Measurements from ENCODE around the gene PHF3.
A peak's percentile ranks its signal among the peaks of the same experiment; 100 is the strongest.

Gene PHF3, protein sequence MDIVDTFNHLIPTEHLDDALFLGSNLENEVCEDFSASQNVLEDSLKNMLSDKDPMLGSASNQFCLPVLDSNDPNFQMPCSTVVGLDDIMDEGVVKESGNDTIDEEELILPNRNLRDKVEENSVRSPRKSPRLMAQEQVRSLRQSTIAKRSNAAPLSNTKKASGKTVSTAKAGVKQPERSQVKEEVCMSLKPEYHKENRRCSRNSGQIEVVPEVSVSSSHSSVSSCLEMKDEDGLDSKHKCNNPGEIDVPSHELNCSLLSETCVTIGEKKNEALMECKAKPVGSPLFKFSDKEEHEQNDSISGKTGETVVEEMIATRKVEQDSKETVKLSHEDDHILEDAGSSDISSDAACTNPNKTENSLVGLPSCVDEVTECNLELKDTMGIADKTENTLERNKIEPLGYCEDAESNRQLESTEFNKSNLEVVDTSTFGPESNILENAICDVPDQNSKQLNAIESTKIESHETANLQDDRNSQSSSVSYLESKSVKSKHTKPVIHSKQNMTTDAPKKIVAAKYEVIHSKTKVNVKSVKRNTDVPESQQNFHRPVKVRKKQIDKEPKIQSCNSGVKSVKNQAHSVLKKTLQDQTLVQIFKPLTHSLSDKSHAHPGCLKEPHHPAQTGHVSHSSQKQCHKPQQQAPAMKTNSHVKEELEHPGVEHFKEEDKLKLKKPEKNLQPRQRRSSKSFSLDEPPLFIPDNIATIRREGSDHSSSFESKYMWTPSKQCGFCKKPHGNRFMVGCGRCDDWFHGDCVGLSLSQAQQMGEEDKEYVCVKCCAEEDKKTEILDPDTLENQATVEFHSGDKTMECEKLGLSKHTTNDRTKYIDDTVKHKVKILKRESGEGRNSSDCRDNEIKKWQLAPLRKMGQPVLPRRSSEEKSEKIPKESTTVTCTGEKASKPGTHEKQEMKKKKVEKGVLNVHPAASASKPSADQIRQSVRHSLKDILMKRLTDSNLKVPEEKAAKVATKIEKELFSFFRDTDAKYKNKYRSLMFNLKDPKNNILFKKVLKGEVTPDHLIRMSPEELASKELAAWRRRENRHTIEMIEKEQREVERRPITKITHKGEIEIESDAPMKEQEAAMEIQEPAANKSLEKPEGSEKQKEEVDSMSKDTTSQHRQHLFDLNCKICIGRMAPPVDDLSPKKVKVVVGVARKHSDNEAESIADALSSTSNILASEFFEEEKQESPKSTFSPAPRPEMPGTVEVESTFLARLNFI (N-terminal part only)

DNA sequence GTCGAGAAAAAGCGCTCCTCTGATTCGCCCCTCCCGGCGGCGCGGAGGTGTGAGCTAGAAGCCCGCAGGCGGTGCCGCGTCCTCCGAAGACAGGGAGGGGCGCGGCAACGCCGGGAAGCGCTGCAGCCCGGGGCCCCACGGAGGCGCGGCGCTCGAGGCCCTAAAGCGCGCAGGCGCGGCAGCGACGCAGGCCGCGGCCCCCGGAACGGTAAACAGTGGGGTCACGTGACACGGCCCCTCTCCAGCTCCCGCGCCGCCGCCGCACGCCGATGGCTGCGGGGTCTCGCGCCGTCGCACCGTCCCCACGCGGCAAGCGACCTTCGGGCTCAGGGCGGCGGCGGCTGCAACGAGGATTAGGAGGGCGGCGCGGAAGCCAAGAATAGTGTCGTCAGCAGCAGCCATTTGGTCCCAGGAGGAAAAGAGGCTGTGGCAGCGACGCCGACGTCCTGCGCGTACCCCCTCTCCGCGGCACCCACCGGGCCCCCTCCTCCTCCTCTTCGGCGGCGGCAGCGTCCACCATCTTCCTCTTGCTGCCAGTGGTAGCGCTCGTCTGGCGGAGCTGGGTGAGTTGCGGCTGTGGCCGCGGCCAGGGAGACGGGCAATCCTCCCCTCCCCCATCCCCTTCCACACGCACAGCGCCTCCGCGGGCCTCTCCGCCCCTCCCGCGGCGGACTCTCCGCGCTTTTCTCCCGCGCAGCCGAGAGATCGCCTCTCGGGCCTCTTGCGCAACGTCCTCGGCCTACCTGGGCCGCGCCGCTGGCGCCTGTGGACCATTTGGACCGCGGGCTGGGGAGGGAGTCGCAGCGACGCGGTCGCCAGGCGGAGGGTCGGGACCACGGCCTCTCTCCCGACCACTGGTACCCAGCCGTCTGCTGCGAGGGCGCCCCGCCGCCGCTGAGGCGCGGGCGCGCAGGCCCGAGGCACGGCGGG lies at the start of gene PHF3:
TSS of gene PHF3 (plus strand) at position 215 of the 930 bp plus-strand sequence. CDS start 10,750 bp downstream, outside the sequence.
- H3K36me3 ChIP-seq (ENCODE audit: control insufficient read depth, insufficient read depth, low read length) = no peaks in the 10 kb centered on the region
- no peaks in the 10 kb centered on the region for H3K27me3 ChIP-seq (ENCODE audit: control insufficient read depth, insufficient read depth, low read length)
- no peaks in the 10 kb centered on the region for H3K9me3 ChIP-seq (ENCODE audit: control insufficient read depth, insufficient read depth, low read length)
- WGBS (ENCODE audit: insufficient coverage, insufficient read length) = no CpG with 5 or more reads among the region's 126 CpGs
- no peaks in the 10 kb centered on the region for H3K4me1 ChIP-seq (ENCODE audit: control insufficient read depth, insufficient read depth, low read length)
- DNase-seq (ENCODE audit: low read depth, low spot score) = peak; percentile 79
- H3K27ac ChIP-seq (ENCODE audit: low read length) = no peak within 1 kb of the TSS
- peak within 1 kb of the TSS; percentile 81 for H3K4me3 ChIP-seq (ENCODE audit: low read length)

DNA sequence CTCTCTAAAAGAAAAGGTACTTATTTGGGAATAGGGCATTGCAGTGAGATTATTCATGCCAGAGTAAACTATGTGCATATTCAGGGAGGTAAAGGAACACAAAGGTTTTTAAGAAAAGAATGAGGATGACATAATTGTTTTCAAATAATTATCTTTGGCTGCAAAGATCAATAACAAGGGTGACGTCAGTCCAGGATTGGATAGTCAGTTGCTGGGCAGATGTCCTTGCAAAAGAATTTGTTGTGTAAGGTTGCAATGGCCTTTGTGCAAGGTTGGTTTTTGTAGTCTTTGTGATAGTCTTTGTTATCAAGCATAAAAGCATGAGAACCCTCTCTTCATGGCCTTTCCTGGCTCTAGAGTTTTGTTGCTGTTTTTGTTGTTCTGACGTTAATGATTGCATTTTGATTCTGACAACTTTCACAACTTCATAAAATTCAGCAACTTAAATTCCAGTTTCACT lies 45.6 kb upstream of the PHF3 start:
- no CpG with 5 or more reads among the region's 2 CpGs for WGBS (ENCODE audit: insufficient coverage, insufficient read length)
- no peaks in the 10 kb centered on the region for H3K9me3 ChIP-seq (ENCODE audit: control insufficient read depth, insufficient read depth, low read length)

DNA sequence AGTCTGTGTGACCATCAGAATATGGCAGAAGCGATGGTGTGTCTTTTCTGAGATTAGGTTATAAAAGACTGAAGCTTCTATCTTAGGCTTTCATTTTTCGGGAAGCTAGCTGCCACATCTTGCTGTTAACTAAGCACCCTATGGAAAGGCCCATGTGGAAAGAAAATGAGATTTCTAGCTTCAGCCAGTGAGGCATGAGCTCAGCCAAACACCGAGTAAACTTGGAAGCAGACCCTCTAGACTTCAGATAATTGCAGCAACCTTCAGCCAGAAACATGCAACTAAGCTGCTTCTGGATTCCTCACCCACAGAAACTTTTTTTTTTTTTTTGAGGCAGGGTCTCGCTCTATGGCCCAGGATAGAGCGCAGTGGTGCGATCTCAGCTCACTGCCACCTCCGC lies 42.7 kb upstream of the PHF3 start:
- WGBS (ENCODE audit: insufficient coverage, insufficient read length) = no CpG with 5 or more reads among the region's 7 CpGs
- Histone ChIP-seq H3K9me3 (ENCODE audit: control insufficient read depth, insufficient read depth, low read length) (no peaks in the 10 kb centered on the region), H3K4me1 (ENCODE audit: control insufficient read depth, insufficient read depth, low read length) (no peaks in the 10 kb centered on the region), H3K27ac (ENCODE audit: low read length) (no peak overlapping the region), H3K27me3 (ENCODE audit: control insufficient read depth, insufficient read depth, low read length) (no peaks in the 10 kb centered on the region), H3K36me3 (ENCODE audit: control insufficient read depth, insufficient read depth, low read length) (no peaks in the 10 kb centered on the region), H3K4me3 (ENCODE audit: low read length) (no peak overlapping the region)
- DNase-seq (ENCODE audit: low read depth, low spot score) = no peak

More for the DNA sequence above, 45.6 kb upstream of the PHF3 start:
- no peak overlapping the region for H3K4me3 ChIP-seq (ENCODE audit: low read length)
- no peak overlapping the region for H3K27ac ChIP-seq (ENCODE audit: low read length)
- no peaks in the 10 kb centered on the region for H3K4me1 ChIP-seq (ENCODE audit: control insufficient read depth, insufficient read depth, low read length)
- no peak for DNase-seq (ENCODE audit: low read depth, low spot score)
- no peaks in the 10 kb centered on the region for H3K27me3 ChIP-seq (ENCODE audit: control insufficient read depth, insufficient read depth, low read length)
- H3K36me3 ChIP-seq (ENCODE audit: control insufficient read depth, insufficient read depth, low read length) = no peaks in the 10 kb centered on the region

DNA sequence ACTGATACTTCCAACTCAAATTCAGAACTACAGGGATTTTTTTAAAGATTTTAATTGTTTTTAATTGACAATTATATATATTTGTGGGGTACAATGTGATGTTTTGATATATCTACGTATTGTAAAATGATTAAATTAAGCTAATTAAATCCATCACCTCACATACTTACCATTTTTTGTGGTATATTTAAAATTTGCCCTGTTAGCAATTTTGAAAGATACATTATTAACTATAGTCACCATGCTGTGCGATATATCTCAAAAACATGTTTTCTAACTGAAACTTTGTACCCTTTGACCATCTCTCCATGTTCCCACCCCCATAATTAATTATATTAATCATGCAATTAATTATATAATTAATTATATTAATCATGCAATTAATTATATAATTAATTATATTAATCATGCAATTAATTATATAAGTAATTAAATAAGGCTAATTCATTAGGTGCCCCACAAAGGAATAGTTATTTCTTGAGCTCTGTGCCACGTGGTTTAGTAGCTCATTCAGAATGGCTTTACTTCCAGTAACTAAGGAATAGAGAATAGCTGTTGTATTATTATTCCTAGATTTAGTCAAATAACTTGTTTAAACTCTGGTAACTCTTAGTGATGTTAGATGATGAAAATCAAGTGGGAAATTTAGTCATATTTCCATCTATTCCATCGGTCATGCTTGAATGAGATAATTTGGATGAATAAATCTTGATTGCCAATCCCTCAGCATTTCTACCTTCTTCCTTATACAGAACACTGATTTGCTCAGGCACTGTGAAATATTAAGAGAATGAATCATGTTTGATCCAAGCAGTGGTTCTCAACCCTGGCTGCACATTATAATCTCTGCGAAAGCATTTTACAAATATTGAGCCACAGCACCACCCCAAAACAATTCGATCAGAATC lies 38.2 kb upstream of the PHF3 start:
- no peaks in the 10 kb centered on the region for H3K27me3 ChIP-seq (ENCODE audit: control insufficient read depth, insufficient read depth, low read length)
- H3K9me3 ChIP-seq (ENCODE audit: control insufficient read depth, insufficient read depth, low read length) = no peaks in the 10 kb centered on the region
- no peaks in the 10 kb centered on the region for H3K36me3 ChIP-seq (ENCODE audit: control insufficient read depth, insufficient read depth, low read length)
- H3K4me1 ChIP-seq (ENCODE audit: control insufficient read depth, insufficient read depth, low read length) = no peaks in the 10 kb centered on the region
- H3K4me3 ChIP-seq (ENCODE audit: low read length) = peak overlapping the region; percentile 35; the same call in 1 of the 2 replicates
- H3K27ac ChIP-seq (ENCODE audit: low read length) = no peak overlapping the region
- DNase-seq (ENCODE audit: low read depth, low spot score) = no peak
- WGBS (ENCODE audit: insufficient coverage, insufficient read length) = no CpG with 5 or more reads among the region's 6 CpGs

DNA sequence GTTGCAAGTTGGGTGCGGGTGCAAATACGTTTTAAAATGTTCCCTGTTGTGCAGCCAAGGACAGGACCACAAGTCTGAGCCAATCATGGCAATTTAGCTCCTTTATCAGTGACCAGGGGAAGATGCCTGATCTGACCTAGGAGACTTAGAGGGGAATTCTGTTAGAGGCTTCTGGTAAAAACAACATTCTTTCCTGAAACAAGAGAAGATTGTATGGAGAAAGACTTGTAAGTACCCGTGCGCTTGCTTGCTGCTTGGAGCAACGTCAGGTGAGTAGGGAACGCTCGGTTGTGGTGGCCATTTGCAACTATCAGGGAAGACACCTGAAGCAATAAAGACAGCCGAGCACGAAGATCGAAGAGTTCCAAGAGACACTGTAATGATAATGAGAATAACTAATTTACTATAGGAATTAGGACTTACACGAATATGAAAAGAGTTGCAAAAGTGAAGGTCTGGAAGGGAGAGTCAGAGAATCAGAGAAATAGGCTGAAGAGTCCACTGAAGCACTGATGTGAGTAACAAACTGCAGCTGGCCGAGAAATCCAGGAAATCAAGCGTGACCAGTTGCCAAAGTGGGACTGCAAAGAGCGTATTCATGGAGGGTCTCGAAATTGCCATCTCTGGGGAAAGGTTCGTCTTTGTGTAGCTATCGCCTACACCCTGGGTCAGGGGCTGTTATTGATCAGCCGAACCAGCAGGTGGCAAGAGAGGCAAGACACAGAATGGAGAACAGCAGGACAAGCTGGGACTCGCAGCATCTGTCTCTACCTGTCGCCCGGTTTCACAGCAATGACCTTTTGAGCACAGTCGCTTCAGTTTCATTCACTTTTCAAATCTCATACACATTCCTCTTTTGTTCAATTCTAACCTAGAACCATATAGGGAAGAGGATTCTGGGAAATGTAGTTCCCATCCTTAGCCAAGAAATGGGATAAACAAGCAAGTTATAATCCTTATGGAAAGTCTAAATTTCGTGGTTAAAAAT lies 37.3 kb upstream of the PHF3 start:
- H3K4me3 ChIP-seq (ENCODE audit: low read length) = peak overlapping the region; percentile 35; the same call in 1 of the 2 replicates
- no peaks in the 10 kb centered on the region for H3K4me1 ChIP-seq (ENCODE audit: control insufficient read depth, insufficient read depth, low read length)
- WGBS (ENCODE audit: insufficient coverage, insufficient read length) = no CpG with 5 or more reads among the region's 23 CpGs
- H3K9me3 ChIP-seq (ENCODE audit: control insufficient read depth, insufficient read depth, low read length) = no peaks in the 10 kb centered on the region
- H3K27me3 ChIP-seq (ENCODE audit: control insufficient read depth, insufficient read depth, low read length) = no peaks in the 10 kb centered on the region
- H3K36me3 ChIP-seq (ENCODE audit: control insufficient read depth, insufficient read depth, low read length) = no peaks in the 10 kb centered on the region
- DNase-seq (ENCODE audit: low read depth, low spot score) = no peak
- H3K27ac ChIP-seq (ENCODE audit: low read length) = no peak overlapping the region

DNA sequence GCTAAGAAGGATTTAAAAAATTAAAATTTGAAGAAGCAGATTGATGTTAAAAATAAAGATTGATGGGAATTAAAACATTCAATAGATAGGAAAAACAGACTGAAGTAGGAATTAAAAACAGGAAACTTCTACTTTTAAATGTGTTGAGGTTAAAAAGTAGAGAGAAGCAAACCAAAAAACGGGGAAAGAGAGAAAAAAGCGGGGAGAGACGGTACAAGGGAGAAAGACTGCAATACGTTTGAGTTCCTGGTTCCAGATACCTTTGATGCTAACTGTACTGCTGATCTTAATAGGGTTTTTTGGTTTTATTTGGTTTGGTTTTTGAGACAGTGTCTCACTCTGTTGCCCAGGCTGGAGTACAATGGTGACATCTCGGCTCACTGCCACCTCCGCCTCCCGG lies 36.4 kb upstream of the PHF3 start:
- Histone ChIP-seq H3K9me3 (ENCODE audit: control insufficient read depth, insufficient read depth, low read length) (no peaks in the 10 kb centered on the region), H3K27me3 (ENCODE audit: control insufficient read depth, insufficient read depth, low read length) (no peaks in the 10 kb centered on the region), H3K4me3 (ENCODE audit: low read length) (no peak overlapping the region), H3K36me3 (ENCODE audit: control insufficient read depth, insufficient read depth, low read length) (no peaks in the 10 kb centered on the region), H3K4me1 (ENCODE audit: control insufficient read depth, insufficient read depth, low read length) (no peaks in the 10 kb centered on the region), H3K27ac (ENCODE audit: low read length) (no peak overlapping the region)
- DNase-seq (ENCODE audit: low read depth, low spot score) = no peak
- WGBS (ENCODE audit: insufficient coverage, insufficient read length) = no CpG with 5 or more reads among the region's 7 CpGs

DNA sequence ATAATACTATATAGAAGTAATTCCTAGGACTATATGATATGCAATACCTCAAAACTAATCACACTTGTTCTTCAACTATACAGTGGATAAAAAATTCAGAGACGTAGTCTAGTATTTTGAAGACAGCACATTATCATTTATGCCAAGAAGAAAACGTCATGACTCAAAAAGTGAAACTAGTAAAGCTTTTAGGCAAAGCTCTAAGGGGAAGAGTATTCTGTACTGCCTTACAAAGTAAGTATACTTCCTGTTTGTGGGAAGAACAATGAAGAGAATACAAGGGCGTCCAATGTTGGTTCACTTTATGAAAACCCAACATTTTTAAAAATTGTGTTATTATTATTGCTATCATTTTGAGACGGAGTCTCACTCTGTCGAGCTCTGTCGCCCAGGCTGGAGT lies 35.5 kb upstream of the PHF3 start:
- WGBS (ENCODE audit: insufficient coverage, insufficient read length) = no CpG with 5 or more reads among the region's 6 CpGs

DNA sequence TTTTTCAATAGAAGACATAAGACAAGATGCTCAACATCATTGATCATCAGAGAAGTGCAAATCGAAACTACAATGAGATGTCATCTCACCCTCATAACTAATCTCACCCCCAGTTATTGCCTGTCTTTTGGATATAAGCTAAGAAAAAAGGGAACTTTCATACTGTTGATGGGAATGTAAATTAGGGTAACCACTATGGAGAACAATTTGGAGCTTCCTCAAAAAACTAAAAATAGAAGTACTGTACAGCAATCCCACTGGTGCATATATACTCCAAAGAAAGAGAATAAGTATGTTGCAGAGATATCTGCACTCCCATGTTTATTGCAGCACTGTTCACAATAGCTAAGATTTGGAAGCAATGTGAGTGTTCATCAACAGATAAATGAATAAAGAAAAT lies 26.4 kb upstream of the PHF3 start:
- no CpG with 5 or more reads among the region's 1 CpG for WGBS (ENCODE audit: insufficient coverage, insufficient read length)
- DNase-seq (ENCODE audit: low read depth, low spot score) = no peak
- Histone ChIP-seq H3K36me3 (ENCODE audit: control insufficient read depth, insufficient read depth, low read length) (no peaks in the 10 kb centered on the region), H3K9me3 (ENCODE audit: control insufficient read depth, insufficient read depth, low read length) (no peaks in the 10 kb centered on the region), H3K27ac (ENCODE audit: low read length) (no peak overlapping the region), H3K27me3 (ENCODE audit: control insufficient read depth, insufficient read depth, low read length) (no peaks in the 10 kb centered on the region), H3K4me3 (ENCODE audit: low read length) (no peak overlapping the region), H3K4me1 (ENCODE audit: control insufficient read depth, insufficient read depth, low read length) (no peaks in the 10 kb centered on the region)

More for the DNA sequence above, 35.5 kb upstream of the PHF3 start:
- DNase-seq (ENCODE audit: low read depth, low spot score) = no peak
- Histone ChIP-seq H3K9me3 (ENCODE audit: control insufficient read depth, insufficient read depth, low read length) (no peaks in the 10 kb centered on the region), H3K4me3 (ENCODE audit: low read length) (no peak overlapping the region), H3K27ac (ENCODE audit: low read length) (no peak overlapping the region), H3K27me3 (ENCODE audit: control insufficient read depth, insufficient read depth, low read length) (no peaks in the 10 kb centered on the region), H3K4me1 (ENCODE audit: control insufficient read depth, insufficient read depth, low read length) (no peaks in the 10 kb centered on the region), H3K36me3 (ENCODE audit: control insufficient read depth, insufficient read depth, low read length) (no peaks in the 10 kb centered on the region)
